Epithelial cell of esophagus (primary cell): Measurements from ENCODE around the gene TBX5.

ENCODE experiments used
- DNase-seq: peaks from one replicate; pipeline ENCODE4 v3.0.0; 2010; ENCODE audit warnings: low read depth
- H3K4me3 ChIP-seq: 2 replicates; pipeline ENCODE4 v1.5.1; 2011; ENCODE audit warnings: mild to moderate bottlenecking, low read length, control low read depth
- TF ChIP-seq, protein P1 (sequence below): IDR thresholded peaks from 2 replicates; pipeline ENCODE4 v1.5.1; 2011; ENCODE audit warnings: low read depth, mild to moderate bottlenecking, low read length, control low read depth, inconsistent platforms; ENCODE audit not compliant: insufficient read depth; ENCODE audit errors: missing control alignments

The TBX5 gene

DNA sequence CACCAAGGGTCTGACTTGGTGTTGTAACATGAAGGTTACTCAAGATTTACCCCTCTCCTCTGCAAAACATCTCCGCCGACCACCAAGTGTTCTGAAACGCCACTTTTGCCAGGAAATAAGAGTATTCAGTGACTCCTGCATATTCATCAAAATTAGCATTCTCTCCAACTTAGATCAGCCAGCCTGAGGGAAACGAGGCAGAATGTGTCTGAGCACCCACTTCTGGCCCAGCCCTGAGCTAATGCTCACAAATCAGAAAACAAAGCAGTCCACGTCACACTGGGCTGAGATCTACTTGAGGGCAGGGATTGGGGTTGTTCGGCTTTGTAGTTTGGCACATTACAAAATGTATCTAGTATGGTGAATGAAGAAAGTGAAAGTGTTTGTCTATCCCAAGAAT lies 64.3 kb downstream of the TBX5 start:
- DNase-seq = no peak
- TF ChIP-seq, protein P1, sequence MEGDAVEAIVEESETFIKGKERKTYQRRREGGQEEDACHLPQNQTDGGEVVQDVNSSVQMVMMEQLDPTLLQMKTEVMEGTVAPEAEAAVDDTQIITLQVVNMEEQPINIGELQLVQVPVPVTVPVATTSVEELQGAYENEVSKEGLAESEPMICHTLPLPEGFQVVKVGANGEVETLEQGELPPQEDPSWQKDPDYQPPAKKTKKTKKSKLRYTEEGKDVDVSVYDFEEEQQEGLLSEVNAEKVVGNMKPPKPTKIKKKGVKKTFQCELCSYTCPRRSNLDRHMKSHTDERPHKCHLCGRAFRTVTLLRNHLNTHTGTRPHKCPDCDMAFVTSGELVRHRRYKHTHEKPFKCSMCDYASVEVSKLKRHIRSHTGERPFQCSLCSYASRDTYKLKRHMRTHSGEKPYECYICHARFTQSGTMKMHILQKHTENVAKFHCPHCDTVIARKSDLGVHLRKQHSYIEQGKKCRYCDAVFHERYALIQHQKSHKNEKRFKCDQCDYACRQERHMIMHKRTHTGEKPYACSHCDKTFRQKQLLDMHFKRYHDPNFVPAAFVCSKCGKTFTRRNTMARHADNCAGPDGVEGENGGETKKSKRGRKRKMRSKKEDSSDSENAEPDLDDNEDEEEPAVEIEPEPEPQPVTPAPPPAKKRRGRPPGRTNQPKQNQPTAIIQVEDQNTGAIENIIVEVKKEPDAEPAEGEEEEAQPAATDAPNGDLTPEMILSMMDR = no peak
- H3K4me3 ChIP-seq = no peak overlapping the region

DNA sequence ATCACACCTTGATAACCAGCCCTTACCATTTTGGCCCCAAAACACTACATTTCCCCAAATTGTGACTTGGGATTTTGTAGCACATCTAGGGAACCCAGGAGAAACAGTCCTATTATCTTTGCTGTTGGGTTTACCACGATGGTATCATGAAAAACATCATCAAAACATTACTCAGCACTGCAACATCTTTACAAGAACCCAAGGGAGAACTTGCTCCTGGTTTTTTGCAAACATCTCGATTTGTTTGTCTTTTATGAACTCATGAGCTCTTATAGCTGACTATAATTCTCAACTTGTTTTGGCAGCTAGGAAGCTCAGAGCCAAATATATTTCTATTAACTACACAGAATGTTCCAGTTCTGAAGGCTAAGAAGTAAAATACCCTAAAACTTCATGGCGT lies 65.7 kb downstream of the TBX5 start:
- DNase-seq = no peak
- TF ChIP-seq, protein P1 = no peak
- H3K4me3 ChIP-seq = no peak overlapping the region

DNA sequence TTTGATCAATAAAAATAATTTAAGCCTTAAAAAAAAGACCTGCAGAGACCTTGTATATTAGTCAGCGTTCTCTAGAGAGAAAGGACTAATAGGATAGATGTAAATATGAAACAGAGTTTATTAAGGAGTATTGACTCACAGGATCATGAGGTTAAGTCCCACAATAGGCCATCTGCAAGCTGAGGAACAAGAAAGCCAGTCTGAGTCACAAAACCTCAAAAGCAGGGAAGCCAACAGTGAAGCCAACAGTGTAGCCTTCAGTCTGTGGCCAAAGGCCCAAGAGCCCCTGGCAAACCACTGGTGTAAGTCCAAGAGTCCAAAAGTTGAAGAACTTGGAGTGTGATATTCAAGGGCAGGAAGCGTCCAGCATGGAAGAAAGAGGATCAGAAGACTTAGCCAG lies 66.3 kb downstream of the TBX5 start:
- TF ChIP-seq, protein P1 = no peak
- no peak overlapping the region for H3K4me3 ChIP-seq
- no peak for DNase-seq

DNA sequence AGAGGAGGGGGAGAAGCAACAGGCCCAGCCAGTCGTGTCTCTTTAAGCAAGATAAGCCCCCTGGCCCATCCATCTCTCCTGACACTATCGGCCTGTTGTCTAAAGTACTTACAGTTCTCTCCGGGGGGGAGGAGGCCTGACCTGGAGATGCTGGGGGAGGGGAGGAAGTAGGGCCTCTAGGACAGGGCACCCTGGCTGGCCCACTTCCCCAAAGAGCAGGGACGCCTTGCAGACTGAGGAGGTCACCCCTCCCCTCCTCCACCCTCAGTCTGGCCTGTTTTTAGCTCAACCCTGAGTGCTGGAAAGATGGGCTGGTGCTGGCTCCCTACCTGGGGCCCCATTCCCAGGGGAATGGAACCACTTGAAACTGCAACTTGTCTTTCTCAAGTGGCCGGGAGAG lies 70.3 kb downstream of the TBX5 start:
- no peak for DNase-seq
- no peak overlapping the region for H3K4me3 ChIP-seq
- TF ChIP-seq, protein P1 = no peak

DNA sequence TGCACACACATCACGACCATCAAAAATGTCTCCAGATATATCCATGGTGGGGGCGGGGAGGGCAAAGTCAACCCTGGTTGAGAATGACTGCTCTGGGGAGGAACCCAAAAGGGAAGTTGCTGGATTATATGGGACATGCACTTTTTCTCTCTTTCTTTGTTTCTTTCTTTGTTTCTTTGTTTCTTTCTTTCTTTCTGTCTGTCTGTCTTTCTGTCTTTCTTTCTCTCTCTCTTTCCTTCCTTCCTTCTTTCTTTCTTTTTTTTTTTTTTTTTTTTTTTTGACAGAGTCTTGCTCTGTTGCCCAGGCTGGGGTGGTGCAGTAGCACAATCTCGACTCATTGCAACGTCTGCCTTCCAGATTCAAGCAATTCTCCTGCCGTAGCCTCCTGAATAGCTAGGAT lies 71.5 kb downstream of the TBX5 start:
- H3K4me3 ChIP-seq = no peak overlapping the region
- no peak for DNase-seq
- TF ChIP-seq, protein P1 = no peak

DNA sequence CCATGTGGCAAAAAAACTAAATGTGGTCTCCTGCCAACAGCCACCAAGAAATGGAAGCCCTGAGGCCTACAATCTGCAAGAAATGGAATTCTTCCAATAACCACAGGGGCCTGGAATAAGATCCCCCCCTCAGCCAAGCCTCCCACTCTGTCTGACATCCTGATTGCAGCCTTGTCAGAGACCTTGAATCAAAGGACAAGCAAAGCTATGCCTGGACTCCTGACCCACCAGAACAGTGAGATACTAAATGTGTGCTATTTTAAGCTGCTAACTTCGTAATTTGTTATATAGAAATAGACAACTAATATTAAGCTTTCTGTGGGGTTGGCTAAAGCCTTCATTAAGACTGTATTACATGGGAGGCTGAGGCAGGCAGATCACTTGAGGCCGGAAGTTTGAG lies 77.7 kb downstream of the TBX5 start:
- no peak for DNase-seq
- TF ChIP-seq, protein P1 = no peak
- H3K4me3 ChIP-seq = no peak overlapping the region

DNA sequence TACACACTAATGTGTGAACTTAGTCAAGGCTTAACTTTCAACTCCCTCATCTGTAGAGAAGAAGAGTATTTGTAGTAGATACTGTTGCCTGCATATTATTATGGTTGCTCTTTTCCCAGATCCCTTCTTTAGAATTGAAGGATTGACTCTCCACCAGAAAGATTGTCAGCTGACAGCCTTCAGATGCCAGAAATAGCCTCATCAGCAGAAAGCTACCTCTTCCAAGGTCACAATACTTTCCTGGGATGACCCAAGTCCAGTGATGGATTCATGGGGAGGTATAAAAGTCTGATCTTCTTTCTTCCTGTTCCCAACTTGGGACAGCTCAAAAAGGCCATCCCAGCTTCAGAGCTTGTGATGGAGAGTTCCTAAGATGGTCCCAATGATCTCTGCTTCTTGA lies 78.2 kb downstream of the TBX5 start:
- no peak for DNase-seq
- TF ChIP-seq, protein P1 = no peak
- H3K4me3 ChIP-seq = no peak overlapping the region
